Measurements from ENCODE around the gene PTBP2. TPM values are rescaled to one million over a fixed set of nuclear protein-coding genes. Genes with fewer than 3 reads are reported as not detected.

PTBP2 gene
- total RNA-seq, 1 experiment from 2014 or later = 17.1 TPM

DNA sequence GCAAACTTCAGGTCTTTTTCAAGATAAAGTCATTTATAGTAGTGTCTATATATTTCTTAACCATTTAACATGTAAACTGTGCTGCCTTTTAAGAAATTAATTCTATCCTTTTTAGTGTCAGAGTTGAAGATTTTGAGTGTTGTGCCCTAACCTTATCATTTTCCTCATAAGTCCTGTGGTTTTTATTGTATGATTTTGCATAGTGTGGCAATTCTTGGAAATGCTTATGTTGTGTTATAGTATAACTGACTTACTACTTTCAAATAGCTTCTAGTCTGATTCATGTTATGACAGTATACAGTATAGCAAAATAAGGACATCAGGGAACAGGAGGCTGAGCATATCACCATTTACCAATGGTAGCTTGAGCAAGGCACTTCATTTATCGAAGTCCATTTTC is 99.1 kb downstream of the PTBP2 start:
- DNase-seq (ENCODE audit: low read depth) = no peak

DNA sequence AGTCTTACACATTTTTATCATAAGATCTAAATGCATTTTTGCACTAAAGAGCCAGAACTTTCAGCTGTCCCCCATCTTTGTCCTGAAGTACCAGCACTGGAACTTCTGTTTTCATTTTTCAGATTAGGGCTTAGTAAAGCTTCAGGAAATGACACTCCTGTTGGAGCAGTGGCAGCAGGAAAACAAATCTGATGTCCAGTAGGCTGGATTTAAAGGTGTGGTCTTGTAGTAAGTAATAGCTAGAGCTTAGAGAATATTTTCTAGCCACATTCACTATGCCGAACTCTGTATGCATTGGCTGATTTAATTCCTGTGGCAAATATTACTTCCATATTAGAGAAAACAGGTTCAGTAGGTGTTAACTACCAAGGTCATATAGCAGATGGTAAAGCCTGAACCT is 103.6 kb downstream of the PTBP2 start:
- DNase-seq (ENCODE audit: low read depth) = no peak

DNA sequence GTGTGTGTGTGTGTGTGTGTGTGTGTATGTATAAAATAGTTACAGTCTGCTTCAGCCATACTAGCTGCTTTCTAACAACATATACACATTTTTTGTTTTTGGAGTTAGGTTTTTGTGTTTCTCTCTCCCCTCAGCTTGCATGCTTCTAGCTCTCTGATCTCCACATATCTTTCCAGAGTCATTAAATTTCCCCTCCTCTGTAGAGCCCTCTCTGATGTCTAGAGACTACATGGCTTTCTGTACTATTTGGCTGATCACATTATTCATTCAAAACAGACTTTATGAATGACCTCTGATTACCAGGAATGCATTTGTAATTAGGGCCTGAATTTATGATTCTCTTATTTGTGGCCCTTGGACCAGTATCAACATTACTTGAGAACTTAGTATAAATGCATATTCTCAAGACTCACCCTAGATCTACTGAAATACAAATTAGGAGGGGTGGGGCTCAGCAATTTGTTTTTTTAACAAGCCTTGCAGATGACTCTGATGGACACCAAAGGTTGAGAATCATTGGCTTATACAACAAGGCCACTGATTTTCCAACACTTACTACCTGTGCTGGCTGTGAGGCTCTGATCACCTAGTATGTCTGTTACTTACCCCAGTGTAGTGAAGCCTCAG is 104.5 kb downstream of the PTBP2 start:
- no peak for DNase-seq (ENCODE audit: low read depth)

DNA sequence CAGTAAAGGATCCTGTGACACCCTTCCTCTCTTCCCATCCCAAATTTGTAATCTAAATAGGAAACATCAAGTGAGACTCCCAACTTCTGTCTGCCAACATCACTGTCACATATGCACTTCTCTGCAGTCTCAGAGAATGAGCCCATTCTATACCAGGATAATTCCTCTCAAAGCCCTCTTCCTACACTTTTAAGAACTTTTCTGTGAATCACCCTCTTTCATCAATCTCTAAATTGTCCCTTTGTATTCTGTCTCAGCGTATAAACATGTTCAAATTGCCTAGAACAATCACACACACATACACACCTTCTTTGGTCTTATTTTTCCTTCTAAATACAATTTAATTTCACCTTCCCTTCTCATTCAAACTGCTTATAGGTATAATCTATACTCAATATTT is 111.8 kb downstream of the PTBP2 start:
- no peak for DNase-seq (ENCODE audit: low read depth)

DNA sequence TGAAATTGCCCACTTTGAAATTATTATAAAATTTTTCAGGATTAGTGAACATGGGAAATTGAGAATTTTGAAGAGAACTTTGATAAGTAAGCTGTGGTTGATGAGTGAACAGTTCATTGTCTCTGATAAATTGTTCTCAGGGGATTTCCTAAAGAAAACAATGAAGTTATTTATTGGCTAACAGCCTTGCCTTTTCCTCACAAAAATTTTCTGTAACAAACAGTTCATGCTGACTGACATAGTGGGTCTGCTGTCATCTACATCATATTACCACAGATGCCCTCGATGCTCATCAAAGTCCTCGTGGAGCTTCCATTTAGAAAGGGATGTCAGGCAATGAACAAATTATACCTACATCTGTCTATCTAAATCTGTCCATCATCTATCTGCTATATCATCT is 113.4 kb downstream of the PTBP2 start:
- no peak for DNase-seq (ENCODE audit: low read depth)

DNA sequence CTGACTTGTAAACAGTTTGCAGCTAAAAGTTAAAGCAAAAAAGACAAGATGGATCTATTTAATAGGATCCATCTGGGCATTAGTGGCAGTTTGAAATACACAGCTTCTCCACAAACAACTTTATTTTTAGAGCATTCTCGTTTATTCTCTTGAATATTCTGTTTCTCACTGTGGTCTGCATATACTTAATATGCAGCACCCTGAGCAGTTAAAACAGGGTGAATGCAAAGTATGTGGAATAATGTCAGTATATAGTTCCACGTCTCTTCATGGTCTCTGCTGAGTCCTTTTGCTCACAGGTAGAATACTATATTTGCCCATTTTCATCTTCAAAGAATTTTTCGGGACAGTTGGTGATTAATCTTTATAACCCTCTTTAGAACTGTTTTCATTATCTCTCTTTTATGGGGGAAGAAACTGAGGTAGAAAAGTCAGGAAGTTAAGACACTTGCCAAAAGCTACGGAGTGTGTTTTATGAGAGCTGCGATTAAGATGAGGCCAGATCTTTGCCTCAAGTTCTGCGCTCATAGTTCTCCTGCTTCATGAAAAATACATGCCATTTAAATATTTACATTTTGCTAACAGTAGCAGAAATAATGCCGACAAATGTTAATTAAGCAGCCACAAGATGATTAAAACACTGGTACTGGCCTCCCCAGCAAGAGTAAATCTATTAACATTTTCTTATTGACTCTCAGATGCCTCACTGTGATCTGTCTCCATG is 115.6 kb downstream of the PTBP2 start:
- DNase-seq (ENCODE audit: low read depth) = no peak

DNA sequence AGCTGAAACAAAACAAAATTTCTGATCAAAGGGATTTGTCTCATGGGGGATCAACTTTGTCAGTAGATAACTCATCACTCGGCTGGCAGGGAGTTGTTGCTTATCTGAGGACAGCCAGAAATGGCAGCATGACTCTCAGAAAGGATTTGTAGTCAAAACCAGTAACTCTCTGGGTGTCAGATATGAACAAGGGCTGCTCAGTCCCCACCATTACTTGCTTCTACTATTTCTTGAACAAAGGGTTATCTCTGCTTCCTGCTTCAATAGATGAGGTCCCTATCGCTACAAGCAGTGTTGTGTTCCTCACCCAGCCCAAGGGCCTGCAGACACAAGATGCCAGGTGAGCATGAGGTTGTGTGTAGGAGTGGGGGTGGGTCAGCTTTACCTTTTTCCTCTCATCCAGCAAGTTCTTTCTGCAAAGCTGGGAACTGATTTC is 116.2 kb downstream of the PTBP2 start:
- DNase-seq (ENCODE audit: low read depth) = no peak

DNA sequence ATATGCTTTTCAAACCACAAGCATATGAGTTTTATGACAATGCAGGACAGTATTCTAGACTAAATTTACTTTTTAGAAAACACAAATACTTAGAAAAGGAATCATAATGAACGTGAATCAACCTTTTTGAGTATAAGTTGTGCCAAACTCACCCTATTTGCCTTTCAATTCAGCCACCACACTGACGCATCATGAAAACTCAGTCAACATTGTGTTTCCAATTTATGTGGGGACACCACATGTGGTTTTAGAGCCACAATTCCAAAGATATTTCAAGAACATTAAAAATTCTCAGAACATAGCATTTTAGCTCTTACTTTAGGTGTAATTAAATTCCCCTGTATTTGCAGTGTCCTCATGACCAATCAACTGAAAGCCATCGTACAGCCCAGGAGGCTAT is 118.8 kb downstream of the PTBP2 start:
- DNase-seq (ENCODE audit: low read depth) = no peak

DNA sequence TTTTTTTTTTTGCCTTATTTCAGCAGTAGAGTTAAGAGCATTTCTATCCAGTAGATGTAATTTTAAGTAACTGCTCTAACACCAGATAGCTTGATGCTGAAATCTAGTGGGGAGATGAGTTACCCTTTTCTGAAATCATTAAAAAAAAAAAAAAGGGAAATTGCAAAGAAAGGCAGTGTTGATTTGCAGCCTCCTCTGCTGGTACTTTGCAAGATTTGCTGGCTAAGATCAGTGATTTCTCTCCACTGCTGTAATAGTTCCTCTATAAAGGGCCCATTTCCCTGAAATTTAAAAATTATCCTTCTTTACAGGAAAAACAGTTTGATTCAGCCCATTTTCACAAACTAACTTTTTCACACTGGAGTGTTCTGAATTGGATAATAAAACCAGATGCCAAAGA is 120.6 kb downstream of the PTBP2 start:
- DNase-seq (ENCODE audit: low read depth) = no peak

DNA sequence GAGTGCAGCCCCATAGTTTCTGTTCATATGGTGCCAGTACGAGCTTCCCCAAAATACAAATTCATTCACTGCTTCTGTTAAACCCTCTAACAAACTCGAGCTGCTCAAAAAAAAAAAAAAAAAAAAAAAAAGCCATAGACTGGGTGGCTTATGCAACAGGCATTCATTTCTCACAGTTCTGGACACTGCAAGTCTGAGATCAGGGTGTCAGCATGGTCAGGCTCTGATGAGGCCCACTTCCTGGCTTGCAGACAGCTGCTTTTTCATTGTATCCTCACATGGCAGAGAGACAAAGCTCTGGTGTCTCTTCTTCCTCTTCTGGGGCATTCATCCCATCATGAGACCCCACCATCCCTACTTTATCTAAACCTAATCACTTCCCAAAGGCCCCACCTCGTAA is 121.6 kb downstream of the PTBP2 start:
- peak; percentile 8 for DNase-seq (ENCODE audit: low read depth)

DNA sequence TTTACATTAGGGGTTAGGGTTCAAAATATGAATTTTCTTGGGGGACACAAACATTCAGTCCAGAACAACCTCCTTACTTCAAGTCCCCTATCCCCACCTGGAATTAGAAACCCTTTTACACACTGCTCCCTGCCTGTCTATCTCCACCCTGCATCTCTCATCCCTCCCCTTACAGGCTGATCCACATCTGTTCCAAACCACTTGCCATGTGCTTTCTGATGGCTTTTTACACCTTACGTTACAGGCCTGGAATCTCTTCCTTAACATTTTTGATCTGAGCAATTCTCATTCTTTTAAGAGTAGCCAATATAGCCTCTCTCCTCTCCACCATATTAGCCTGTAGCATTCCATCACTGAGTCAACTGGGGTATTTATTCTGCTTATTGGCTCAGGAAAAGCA is 122.0 kb downstream of the PTBP2 start:
- no peak for DNase-seq (ENCODE audit: low read depth)

DNA sequence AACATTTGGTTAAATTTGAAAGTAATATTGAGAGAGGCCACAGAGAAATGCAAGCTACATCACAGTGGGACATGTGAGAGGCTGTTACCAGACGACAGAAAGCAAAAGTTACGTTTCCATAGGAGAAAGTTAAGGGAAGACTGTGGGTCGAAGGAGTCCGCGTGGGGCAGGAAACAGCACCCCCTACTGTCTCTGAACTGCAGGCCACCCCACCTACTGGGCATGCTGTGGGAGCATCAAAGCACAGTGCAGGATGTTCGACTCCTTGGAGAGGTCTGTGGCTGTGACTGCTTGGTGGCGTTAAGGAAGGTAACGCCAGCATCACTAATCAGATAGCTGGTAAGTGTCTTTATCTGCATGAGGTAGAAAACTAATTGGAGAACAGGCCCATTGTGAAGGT is 123.9 kb downstream of the PTBP2 start:
- DNase-seq (ENCODE audit: low read depth) = no peak

DNA sequence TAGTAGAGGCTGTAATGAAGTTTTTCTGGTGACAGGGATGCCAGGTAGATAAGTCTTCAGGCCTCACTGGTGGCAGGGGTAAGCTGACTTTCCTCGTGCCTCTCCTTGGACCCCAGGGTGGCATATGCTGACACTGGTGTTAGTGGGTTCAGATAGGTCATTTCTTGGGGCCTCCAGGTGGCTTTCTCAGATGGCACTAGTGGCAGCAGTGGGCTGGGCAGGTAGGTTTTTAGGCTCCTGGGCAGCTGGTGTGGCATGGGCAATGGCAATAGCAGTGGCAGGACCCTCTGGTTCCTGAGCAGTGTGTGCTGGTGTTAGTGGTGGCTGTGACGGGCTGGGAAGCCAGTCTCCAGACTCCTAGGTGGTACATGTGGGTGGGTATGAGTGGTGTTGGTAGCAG is 140.3 kb downstream of the PTBP2 start:
- no peak for DNase-seq (ENCODE audit: low read depth)

DNA sequence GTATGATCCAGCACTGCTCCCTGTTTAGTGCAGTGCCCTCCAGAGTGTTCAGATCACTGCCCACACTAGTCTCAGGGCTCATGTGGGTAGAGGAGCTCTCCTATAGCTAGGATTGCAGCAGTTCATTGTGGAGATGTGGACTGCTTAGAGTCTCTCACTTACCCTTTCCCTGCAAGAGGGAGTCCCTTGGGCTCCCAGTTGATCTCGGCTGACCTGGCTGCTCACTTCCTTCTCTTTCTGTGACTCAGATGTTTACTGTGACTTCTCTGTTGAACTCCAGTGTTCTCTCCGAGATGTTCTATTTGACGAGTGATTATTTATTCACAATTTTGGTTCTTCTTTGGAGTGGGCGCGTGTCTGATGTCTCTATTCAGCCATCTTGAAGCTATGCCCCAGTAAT is 141.9 kb downstream of the PTBP2 start:
- no peak for DNase-seq (ENCODE audit: low read depth)

Data from M059J (cell line).